GM21717 (cell line): ENCODE data around the gene HOXB3.

ENCODE experiments used
- ATAC-seq: cut with Tn5 transposase; IDR thresholded peaks from one replicate; pipeline ENCODE4 v1.9.1; 2021; ENCODE audit warnings: mild to moderate bottlenecking, moderate library complexity; ENCODE audit not compliant: unreplicated experiment

HOXB3 gene

DNA sequence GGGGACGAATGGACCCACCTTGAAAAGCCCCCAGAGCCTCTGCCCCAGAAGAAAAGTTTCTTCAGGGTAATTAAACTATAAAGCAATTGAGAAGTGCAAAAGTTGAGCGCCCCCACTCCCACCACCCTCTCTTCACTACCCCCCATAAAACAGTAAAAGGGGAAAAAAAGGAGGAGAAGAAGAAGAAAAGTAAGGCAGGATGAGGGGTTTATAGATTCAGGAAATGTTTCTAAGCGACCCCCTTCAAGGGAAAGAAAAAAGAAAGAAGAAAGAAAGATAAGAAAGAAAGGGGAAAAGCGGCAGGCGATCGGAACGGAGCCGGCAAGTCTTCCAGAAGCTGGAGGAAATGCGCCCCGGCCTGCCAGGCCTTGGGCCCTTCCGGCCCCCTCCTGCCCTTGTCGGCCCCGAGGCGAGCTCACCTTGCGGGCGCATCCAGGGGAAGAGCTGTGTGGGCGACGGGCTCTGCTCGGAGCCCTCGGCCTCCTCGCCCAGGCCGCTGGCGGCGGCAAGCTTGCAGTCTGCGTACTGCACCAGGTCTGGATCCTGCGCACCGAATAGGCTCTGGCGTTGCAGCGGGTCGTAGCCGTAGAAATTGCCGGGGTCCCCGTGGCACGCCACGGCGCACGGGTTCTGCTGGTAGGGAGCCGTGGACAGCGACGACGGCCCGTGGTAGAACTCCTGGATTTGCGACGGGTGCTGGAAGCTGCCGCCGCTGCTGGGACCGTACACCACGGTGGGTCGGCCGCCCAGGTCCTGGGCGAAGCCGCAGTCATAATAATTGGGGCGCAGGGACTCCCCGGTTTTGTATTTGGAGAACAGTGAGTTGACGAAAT lies 24.0 kb upstream of the HOXB3 start:
- no peak for ATAC-seq

DNA sequence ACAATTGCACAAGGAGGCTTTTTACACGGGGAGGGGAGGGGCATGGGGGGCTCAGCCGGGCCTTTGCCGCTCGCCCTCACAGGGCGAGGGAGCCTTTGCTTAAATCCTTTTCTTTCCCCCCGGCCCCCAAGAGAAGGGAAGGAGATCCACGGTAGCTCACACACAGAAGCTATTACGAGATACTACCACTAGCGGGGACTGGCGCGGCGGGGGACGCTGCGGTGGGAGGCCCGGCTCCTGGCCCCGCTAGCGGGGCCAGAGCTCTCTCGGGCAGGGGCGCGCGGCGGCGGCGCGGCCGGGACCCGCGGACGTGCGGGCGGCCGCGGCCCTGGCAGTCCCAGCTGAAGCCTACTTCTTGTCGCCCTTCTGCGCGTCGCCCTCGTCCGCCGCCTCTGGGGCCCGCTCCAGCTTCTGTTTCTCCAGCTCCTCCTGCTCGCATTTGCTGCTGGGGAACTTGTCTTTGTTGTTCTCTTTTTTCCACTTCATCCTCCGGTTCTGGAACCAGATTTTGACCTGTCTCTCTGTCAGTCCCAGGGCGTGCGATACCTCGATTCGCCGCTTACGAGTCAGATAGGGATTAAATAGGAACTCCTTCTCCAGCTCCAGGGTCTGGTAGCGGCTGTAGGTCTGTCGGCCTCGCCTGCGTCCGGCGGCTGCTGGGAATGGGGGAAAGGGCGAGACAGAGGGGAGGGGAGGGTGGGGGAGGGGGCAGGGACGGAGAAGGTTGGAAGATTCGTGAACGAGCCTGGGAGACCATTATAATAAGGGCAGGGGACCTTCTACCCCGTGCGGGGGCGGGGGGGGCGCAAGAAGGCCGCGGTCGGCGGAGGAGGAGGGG lies 23.0 kb upstream of the HOXB3 start:
- no peak for ATAC-seq

DNA sequence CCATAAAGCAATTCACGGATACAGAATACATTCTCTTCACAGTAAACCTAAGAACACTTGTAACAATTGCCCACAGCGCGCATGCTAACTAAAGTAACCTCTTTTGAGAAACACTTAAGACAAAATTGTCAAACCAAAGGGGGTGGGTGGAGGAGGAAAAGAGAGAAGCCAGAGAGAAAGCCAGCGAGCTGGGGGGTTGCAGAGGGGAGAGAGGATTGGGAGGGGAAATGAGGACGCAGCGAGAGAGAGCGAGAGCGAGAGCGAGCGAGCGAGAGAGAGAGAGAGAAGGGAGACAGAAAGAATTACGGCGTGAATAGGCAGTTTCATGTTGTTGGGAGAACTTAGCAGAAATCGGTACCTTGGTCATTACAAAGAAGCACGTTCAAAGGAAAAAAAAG lies 22.4 kb upstream of the HOXB3 start:
- ATAC-seq = no peak

DNA sequence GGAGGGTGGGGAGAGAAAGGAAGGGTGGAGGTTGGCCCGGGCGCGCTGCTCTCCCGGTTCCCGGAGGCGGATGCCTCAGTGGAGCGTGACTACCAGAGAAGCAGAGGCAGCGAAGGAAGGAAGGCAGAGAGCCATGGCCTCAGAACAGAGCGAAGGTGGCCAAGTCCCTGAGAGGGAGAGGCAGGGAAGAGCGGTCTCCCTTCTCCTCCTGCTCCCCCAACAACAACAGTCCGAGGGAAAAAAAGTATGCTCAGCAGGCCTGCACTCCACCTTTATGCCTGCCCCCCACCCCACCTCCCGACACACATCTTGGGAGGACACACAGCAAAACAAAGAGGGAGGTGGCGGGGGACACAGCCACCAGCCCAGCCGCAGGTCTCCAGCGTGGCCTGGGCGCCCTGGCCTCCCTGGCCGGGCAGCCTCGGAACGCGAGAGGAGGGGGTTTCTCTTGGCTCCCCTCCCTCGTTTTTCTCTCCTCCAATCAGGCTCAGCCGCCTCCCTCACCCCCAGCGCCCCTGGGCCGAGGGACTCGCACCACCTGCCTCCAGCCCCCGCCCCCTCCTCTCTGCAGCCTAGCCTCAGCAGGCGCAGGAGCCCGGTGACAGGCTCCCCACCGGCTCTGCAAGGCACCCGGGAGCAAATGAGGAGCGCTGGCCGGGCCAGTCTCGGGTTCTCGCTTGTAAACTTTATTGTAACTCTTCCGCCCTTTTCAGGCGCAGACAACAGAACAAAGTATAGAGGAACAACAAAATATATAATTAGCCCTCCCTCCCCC lies 21.8 kb upstream of the HOXB3 start:
- ATAC-seq = no peak

DNA sequence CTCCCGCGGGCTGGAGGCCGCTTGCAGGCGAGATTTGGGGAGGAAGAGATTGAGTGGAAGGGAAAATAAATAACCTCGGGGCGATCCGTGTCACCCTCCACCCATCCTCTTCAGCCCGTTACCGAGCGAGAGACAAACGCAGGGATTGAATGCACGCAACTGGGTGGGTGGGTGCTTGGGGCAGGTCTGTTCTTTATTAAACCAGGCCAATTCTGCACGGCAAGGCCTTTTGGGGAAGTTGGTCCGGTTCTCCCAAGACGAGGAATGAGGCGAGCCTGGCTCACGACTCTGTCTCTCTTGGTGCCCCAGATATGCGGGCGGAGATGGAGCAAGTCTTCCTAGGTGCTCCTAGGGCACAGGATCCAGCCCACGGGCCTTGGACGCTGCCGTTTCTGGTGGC lies 21.2 kb upstream of the HOXB3 start:
- ATAC-seq = no peak

DNA sequence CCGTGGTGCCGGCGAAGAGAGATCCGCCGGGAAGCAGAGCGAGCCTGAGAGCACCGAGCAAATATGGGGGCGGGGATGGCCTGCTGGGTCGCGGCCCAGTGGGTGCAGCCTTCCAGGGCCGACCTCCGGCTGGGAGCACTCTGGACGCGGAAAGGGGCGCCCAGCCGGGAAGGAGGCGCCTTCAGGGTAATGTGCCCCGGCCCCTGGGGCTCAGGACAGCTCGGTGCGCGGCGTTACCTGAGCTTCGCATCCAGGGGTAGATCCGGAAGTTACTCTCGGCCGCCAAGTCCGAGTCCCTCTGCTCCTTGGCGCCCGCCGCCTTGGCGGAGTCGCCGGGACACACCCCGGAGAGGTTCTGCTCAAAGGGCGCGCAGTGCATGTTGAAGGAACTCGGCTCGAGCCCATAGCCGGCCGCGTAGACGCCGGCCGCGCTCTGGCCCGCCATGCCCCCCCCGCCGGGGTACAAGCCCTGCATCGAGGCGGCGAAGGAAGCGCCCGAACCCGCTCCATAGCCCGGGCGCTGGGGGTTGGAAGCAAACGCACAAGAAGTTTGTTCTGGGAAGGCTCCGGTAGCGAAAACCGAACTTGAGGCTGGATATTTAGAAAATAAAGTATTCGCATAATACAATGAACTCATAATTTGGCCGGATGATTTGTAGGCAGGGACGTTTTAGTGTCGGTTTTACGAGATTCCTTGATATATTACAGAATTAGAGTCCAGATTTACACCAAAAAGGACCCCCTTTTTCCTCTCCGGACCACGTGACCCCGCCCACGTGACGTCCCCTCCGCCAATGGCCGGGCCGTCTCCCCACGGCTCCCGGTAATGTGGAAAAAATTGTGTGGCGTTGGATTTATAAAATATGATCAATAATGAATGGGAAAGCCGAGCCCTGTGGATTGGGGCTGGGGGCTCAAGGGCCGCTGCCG lies 20.5 kb upstream of the HOXB3 start, which contains the start of gene HOXB7:
TSS of gene HOXB7 (minus strand) at position 736 of the 930 bp plus-strand sequence. CDS start at position 637, 99 bp downstream.
- no peak for ATAC-seq

DNA sequence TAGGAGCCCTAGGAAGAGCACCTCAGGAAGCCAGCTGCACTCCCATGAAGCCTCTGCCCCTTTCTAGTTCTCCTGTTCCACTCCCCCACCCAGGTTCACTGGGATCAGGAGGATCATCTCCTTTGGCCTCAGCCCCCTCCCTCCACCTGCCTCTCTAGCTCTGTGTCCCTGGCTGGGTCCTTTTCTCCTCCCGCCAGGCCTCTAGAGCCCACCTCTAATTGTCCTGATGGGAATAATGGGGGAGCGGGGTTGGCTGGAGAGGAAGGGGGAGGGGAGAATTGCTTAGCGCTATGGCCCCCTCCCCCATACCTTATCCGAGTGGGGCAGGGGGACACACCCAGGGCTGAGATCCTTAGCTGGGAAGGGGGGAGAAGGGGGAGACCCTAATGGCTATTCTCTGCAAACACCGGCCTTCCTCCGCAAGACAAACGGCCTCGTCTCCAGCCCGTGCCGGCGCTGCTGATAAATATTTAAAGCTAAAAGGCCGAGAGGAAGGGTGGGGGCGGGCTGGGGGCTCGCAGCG lies 19.8 kb upstream of the HOXB3 start:
- ATAC-seq = no peak

DNA sequence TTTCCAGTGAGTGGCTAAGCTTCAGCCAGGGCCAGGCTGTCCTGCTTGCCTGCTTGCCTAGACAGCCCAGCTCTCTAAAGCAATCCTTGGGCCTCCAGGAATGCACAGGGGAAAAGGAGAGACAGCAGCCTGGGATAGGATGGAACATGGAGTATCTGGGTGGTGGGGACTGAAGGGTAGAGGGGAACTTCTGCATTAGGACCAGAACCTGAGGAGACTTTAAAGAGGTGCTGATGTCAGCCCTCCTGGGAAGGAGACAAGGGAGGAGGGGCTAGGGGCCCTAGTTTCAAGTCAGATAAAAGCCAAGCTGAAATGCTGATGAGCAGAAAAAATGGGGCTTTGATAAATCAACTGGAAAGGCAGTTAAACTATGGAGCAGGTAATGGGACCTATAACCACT lies 19.0 kb upstream of the HOXB3 start:
- ATAC-seq = no peak

DNA sequence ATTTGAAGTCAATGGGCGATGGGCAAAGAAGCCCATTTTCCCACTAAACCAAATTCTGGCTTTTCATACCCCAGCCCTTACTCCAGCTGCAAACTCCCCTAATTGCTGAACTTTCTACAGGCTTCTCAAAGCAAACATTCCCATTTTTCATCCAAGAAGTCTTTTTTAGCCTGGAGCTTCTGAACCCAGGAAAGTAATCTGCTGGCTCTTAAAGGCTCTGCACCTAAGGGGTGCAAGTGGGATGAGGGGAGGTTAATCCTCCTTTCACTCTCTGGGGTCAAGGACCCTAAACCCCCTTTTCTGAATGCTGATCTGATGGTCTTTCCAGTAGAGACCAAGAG lies 18.4 kb upstream of the HOXB3 start:
- ATAC-seq = no peak

DNA sequence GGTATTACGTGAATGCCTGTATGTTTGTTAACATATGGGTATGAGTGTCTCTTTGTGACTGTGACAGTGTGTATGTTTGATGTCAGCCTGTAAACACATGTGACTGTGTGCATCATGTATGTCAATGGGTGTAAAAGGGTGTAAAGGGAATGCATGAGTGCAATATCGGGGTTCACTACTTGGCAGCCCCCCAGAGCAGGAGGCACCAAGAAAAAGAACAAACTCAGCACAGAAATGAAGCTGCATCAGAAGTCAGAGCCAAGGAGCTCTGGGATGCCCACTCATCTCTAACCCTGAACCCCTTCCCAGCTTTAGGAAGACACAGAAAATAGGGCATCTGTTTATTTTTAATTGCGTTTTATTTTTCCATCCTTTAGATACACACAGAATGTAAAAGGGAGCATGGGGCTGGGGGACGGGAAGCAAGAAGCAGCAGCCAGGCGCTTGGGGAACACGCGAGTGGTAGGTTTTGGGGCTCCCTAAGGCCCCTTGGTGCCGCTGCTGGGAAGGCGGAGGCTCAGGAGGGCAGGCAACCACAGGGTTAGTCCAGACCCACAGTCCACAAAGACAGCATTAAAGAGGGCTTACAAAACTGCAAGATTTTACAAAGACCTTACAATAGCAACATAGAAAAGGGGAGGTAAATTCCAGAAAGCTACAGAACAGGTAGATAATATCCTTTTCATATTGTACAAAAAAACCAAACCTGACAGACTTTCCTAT lies 17.0 kb upstream of the HOXB3 start:
- no peak for ATAC-seq

DNA sequence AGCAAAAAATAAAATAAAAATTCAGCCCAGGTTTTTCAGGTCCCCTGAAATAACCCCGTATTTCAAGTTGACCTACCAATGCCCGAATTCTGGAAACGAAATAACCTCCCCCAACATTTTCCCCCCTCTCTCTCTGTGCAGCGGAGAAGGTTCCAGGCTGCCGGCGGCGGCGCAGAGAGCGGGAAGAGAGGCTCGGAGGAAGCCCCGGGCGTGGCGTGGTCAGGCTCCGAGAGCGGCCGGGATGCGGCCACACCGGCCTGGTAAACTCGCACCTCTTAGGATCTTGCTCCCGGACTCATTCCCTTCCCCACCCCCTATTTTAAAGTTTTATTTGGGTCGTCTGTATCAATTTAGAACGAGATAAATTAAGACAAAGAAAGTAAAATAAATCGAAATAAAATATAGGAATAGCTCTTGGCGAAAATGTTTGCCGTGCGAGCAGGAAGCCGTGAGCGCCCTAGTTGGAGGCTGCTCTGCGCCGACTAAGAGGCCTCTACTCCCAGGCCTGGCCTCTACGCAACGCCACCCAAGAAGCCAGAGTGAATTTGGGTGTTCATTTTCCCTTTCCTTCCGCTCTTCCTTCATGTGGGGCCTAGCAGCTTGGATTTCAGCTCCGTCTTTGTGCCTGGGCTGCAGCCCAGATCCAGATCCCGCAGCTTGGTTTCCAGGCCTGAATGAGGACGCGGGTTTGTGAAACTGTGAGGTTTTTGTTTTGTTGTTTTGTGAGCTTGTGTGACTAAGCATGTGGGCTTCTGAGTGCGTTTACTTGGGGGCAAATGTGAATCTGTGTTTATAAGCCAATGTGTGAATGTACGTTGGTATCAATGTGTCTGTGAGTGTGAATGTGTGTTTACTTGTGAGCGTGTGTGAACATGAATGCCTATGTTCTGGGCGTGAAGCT lies 16.2 kb upstream of the HOXB3 start:
- no peak for ATAC-seq

DNA sequence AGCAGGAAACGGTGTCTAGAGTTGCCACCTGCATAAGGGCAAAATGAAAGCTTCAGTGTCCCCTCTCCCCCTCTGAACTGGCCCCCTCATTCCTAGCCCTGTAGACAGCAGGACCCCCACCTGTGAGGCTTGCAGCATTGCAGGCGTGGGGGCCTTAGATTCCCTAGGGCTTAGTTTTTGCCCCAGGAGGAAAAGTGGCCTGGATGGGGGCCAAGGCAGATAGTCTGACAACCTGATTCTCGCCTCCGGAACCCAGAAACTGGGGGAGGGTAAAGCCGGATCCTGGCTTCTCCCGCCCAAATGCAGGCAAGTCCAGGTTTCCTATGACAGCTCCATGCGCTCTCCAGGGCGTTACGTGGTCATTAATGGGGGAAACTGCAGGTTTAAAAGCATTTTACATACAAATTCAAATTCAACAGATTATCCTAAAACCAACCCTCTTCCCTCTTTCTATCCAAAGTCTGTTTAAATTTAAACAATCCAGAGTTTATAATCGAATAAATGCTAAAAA lies 15.4 kb upstream of the HOXB3 start:
- no peak for ATAC-seq

DNA sequence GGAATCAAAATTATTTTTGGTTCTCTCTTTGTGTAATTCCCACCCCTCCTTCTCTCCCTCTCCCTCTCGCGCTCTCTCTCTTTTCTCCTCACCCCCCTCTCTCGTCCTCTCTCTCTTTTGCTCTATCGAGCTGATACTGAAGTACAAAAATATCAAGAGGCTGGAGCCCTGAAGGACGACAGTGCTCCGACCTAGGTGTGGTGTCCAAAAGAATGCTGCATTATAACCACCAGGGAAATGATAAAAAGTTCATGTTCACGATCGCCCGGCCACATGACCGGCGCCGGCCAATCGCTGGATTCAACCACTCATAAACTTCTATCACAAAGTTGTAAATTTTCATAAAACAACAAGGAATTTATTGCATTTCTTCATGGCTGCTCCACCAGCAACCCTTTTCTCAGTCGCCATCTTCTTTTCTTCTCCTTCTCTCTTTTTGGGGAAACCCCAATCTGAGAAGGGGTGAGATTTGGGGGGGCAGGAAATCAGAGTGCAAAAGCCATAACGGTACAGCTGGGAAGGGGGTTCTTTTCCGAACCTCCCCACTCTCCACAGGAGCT lies 14.8 kb upstream of the HOXB3 start, which contains the start of gene HOXB6:
TSS of gene HOXB6 (minus strand) at position 217 of the 560 bp plus-strand sequence. CDS start 6,836 bp downstream, outside the sequence.
- ATAC-seq = no peak

DNA sequence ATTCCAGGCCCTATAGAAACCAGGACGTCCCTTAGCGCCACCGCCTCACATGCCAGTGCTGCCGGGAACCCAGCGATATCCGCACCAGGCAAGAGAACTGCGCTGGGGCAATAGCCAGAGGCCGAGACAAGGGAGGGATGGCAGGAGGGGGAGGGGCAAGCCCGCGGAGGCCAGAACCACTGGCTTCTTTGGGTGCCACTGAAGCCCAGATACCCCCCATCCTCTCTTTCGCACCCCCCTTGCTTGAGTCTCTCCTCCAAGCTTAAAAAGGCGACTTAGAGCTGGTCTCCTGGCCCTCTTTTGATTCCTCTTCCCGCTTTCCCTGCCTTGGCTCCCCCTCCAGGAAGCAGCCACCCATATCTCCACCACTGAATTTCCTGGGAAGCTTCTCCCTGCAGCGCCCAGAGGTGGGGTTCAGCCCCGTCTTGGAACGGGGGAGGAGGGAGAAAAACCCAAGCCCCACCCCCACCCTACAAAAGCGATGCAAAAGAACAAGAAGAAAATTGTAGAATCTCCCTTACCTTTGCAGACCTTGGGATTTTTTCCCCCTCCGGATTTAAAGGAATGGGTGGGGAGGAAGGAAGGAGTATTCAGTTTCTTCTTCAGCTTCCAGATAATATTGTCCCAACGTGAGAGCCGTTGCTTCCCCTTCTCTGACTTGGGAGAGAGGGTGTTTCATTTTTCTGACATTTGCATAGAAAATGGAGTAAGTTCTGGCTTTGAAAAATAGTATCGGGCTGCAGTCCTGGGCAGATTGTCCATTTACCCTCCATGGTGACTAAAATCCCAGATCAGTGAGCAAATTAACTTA lies 14.1 kb upstream of the HOXB3 start:
- no peak for ATAC-seq

DNA sequence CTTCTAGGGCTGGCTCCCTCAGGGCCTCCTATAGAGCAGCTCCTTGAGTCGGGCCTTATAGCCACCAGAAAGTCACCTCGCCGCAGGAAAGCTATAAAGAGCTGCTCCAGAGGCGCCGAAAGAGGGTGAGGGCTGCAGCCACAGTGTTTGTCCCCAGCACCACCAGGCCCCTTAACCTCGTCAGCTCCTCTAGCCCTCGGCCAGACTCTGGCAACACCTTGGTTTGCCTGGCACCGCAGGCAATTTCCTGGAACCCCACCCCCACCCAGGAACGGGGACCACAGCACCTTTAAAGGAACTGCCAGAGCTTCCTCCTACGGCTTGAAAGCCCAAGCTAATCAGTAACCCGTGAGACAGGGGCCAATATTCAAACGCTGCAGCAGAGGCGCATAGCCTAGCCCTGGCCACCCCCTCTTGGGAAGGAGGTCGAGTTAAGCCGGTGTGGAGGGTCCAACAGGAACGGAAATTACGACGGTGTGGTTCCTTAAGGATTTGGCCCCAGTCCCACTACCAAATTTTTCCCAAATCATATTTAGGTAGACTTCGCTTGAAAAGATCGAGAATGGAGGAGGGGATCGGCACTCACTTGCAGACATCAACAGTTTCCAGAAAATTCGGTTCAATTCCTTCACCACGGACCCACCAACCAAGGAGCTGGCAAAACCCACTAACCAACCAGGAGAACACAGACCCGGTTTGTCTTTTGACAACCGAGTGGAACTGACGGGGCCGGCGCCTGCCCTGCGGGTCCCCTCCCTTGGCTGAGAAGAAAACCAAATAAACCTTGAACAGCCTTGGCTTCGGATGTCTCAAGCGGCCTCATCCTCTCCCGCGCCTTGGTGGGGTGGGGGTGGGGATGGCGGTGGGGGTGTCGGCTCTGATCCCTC lies 11.7 kb upstream of the HOXB3 start:
- ATAC-seq = no peak

DNA sequence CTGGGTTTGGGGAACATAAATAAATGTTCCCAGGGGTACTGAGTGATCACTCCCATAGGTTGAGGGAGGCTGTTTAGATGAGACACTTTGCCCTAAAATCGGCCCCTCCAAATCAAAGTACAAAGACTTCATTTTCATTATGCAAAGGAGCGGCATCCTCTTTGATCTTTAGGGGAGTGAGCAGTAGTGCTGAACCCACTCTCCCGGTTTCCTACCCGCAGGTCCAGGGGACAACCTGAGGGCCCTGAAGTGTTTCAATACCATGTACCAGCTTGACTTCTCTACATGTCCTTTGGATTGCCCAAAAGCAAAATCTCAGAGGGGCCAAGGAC lies 11.1 kb upstream of the HOXB3 start:
- no peak for ATAC-seq
